Neutrophil (primary cell): ENCODE measurements around the gene CCP110.

Source experiments
- H3K27ac ChIP-seq: fragments of 200-600 bp; sonication (generic); 2 replicates; pipeline ENCODE4 v1.5.1; 2016; ENCODE audit warnings: mild to moderate bottlenecking, moderate library complexity
- H3K27me3 ChIP-seq: fragments of 200-600 bp; sonication (generic); 2 replicates; pipeline ENCODE4 v1.6.0; 2016; ENCODE audit warnings: mild to moderate bottlenecking
- H3K36me3 ChIP-seq: fragments of 200-600 bp; sonication (generic); 2 replicates; pipeline ENCODE4 v1.5.1; 2017
- H3K4me1 ChIP-seq, 2 experiments: fragments of 200-600 bp in 1 of 2; sonication (generic) in 1 of 2; 1 replicate in 1 of 2; 2 replicates in 1 of 2; pipeline versions ENCODE4 v1.5.1 to v1.6.1; 2013 to 2016; ENCODE audit warnings: low read depth in 1 of 2, low read length in 1 of 2, mild to moderate bottlenecking in 1 of 2, moderate library complexity in 1 of 2; ENCODE audit not compliant: control insufficient read depth in 1 of 2, insufficient read depth in 1 of 2
- H3K4me3 ChIP-seq, 2 experiments: fragments of 200-600 bp in 1 of 2; sonication (generic) in 1 of 2; 1 replicate in 1 of 2; 2 replicates in 1 of 2; pipeline ENCODE4 v1.5.1; 2013 to 2016; ENCODE audit warnings: low read depth in 1 of 2, low read length in 1 of 2, mild to moderate bottlenecking in 1 of 2, moderate library complexity in 1 of 2
- H3K9me3 ChIP-seq: fragments of 200-600 bp; sonication (generic); 2 replicates; pipeline ENCODE4 v1.5.1; 2016
- TF ChIP-seq, protein P1 (sequence below): fragments of 200-600 bp; sonication (generic); IDR thresholded peaks from 2 replicates; pipeline ENCODE4 v1.5.1; 2016; ENCODE audit warnings: antibody characterized with exemption

The CCP110 gene

GRCh38 chr16:19523559-19524355 is at the start of gene CCP110:
Gene CCP110, plus strand, starts transcription at chr16:19523942. Its CDS starts 3,940 bp downstream, at chr16:19527882.
- Histone ChIP-seq H3K4me3 (peak within 1 kb of the TSS; percentile 71 to 96), H3K27me3 (no peaks in the 10 kb centered on the region), H3K27ac (peak within 1 kb of the TSS; percentile 91), H3K4me1 (peaks cover 48 to 59% of the 10 kb centered on the region in 2 experiments), H3K9me3 (no peaks in the 10 kb centered on the region), H3K36me3 (peaks cover 10% of the 10 kb centered on the region)
- TF ChIP-seq, protein P1, sequence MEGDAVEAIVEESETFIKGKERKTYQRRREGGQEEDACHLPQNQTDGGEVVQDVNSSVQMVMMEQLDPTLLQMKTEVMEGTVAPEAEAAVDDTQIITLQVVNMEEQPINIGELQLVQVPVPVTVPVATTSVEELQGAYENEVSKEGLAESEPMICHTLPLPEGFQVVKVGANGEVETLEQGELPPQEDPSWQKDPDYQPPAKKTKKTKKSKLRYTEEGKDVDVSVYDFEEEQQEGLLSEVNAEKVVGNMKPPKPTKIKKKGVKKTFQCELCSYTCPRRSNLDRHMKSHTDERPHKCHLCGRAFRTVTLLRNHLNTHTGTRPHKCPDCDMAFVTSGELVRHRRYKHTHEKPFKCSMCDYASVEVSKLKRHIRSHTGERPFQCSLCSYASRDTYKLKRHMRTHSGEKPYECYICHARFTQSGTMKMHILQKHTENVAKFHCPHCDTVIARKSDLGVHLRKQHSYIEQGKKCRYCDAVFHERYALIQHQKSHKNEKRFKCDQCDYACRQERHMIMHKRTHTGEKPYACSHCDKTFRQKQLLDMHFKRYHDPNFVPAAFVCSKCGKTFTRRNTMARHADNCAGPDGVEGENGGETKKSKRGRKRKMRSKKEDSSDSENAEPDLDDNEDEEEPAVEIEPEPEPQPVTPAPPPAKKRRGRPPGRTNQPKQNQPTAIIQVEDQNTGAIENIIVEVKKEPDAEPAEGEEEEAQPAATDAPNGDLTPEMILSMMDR = peak; percentile 27

DNA sequence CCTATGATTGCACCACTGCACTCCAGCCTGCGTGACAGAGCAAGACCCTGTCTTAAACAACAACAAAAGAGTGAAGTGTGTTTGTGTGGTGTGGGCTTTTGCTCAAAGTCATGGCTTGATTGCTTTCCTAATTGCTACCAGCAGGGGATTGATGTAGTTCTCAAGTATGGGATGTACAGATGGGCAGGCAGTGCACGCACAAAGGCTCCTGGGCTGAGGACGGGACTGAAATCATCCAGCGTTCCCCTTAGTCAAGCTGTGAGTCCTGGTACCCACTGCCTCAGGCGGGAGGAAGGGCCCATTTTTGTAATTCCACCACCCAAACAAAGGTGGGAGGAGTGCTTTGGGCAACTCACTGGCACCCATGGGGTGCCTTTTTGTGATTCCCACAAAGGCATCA is 49.1 kb upstream of the CCP110 start:
- TF ChIP-seq, protein P1 = no peak
- Histone ChIP-seq H3K9me3 (no peaks in the 10 kb centered on the region), H3K4me1 (no peaks in the 10 kb centered on the region), H3K27ac (no peak overlapping the region), H3K4me3 (no peak overlapping the region), H3K27me3 (no peaks in the 10 kb centered on the region), H3K36me3 (no peaks in the 10 kb centered on the region)

- TF ChIP-seq, protein P1 = no peak
- Histone ChIP-seq H3K36me3 (no peaks in the 10 kb centered on the region), H3K27ac (no peak overlapping the region), H3K27me3 (no peaks in the 10 kb centered on the region), H3K9me3 (no peaks in the 10 kb centered on the region), H3K4me1 (no peaks in the 10 kb centered on the region), H3K4me3 (no peak overlapping the region)
These were observed 45.2 kb upstream of the CCP110 start for GRCh38 chr16:19478505-19478904.

- H3K4me1 ChIP-seq = no peaks in the 10 kb centered on the region
- no peaks in the 10 kb centered on the region for H3K36me3 ChIP-seq
- no peaks in the 10 kb centered on the region for H3K9me3 ChIP-seq
- H3K27ac ChIP-seq = no peak overlapping the region
- H3K27me3 ChIP-seq = no peaks in the 10 kb centered on the region
- TF ChIP-seq, protein P1 = no peak
- no peak overlapping the region for H3K4me3 ChIP-seq
These were observed 44.4 kb upstream of the CCP110 start for GRCh38 chr16:19479302-19479721.

DNA sequence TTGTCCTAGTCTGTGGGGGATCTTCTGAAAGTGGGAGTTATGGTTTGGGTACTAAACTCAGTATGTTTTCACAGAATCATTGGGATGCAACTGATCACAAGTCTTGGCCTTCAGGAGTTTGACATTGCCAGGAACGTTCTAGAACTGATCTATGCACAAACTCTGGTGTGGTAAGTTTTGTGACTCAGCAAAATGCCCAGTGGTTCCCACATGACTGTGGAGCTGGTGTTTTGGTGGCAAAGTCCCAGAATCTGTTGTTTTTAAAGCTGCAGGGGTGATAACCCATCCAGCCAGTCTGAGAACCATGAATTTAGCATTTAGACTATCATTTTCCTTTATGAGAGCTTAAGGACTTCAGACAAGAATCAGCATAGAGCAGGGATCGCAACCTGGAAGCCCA is 42.4 kb upstream of the CCP110 start:
- no peaks in the 10 kb centered on the region for H3K9me3 ChIP-seq
- no peaks in the 10 kb centered on the region for H3K36me3 ChIP-seq
- H3K27ac ChIP-seq = no peak overlapping the region
- H3K4me1 ChIP-seq = no peaks in the 10 kb centered on the region
- no peaks in the 10 kb centered on the region for H3K27me3 ChIP-seq
- H3K4me3 ChIP-seq = no peak overlapping the region
- TF ChIP-seq, protein P1 = no peak
